Stimulated activated CD4-positive, alpha-beta T cell treated with anti-CD3 and anti-CD28 coated beads, Interleukin-15, amount 100 ng/mL, for 24 hours (primary cell): ENCODE data around the gene PLA2G15.
A peak's percentile ranks its signal among the peaks of the same experiment; 100 is the strongest.
"Not testable (repeated sequence)": the region's sequence is repeated elsewhere in the genome, so short reads cannot be mapped to it uniquely, and the experiment has no call there.

ENCODE experiments used
- DNase-seq: peaks from one replicate; pipeline ENCODE4 v3.0.0-alpha.2; 2020

Gene PLA2G15

GRCh38 chr16:68281368-68282063, 36.3 kb downstream of the PLA2G15 start:
- DNase-seq: peak; percentile 27

DNA sequence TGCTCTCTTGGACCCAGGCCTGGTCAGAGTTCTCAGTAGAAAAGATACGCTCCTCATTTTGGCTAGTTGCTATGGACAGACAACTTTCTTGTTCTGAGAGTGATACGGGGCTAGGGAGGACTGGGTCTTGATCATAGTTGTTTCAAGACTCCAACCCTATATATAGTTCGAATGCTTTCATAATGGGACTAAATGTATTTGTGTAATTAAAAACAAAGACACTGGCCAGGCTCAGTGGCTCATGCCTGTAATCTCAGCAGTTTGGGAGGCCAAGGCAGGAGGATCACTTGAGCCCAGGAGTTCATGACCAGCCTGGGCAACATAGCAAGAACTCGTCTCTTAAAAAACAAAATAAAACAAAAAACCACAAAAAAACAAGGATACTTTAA, 36.9 kb downstream of the PLA2G15 start:
- no peak for DNase-seq

GRCh38 chr16:68283346-68283745, 38.2 kb downstream of the PLA2G15 start:
- no peak for DNase-seq

DNA sequence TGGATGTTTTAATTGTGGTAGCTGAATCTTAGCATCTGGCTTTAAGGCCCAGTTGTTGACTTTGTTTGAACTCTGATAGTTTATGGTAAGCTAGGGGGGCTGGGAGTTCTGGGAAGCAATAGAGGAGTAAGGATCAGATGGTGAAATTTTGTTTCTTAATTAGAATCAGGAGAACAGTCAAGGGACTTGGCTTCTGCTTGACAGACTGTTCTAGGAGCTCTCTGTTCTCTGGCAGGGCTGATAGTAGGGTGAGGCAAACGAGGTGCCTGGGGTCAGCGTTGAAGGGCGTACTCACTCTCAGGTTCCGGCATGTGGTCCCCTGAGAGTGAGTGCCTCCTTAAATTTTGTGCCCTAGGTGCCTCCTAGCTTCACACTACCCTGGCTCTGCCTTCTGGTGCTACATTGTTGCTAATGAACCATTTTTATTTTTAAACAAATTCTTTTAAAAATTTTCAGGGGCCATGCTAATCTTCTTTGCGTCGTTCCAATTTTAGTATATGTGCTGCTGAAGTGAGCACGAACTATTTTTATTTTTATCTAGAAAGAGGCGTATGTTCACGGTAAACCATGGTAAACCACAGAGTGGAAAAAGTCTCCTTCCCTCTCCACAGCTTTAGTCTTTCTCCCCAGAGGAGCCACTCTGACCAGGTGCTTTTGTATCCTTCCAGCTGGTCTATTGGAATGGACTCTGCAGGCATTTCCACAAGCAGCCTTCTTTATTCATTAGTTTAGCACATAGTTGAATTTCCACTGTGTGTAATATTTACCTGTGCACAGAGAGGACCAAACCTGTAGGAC, 38.8 kb downstream of the PLA2G15 start:
- DNase-seq: no peak

DNA sequence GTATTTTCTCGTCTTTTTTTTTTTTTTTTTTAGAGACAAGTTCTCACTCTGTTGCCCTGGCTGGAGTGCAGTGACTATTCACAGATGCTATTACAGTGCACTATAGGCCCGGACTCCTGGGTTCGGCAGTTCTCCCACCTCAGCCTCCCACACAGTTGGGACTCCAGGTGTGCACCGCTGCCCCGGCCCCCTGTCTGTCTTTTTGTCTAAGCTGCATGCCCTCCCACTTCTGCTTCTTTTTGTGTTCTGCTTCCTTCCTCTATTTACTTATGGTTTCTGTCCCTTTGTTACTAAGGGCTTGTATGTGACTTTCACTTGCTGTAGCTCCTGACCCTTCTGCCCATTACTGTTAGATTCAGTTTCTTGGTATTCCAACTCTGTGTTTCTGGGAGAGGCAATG, 39.7 kb downstream of the PLA2G15 start:
- DNase-seq: peak; percentile 26

DNA sequence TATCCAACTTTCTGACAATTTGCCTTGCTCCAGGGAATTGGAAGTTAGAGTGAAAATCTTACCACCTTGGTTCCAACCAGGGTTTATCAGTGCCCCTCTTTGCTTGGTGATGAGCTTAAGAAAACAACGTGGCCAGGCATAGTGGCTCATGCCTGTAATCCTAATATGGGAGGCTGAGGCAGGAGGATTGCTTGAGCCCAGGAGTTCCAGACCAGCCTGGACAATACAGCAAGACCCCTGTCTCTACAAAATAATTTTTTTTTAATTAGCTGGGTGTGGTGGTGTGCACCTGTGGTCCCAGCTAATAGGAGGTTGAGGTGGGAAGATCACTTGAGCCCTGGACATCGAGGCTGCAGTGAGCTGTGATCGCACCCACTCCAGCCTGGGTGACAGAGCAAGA, 40.5 kb downstream of the PLA2G15 start:
- DNase-seq: no peak

DNA sequence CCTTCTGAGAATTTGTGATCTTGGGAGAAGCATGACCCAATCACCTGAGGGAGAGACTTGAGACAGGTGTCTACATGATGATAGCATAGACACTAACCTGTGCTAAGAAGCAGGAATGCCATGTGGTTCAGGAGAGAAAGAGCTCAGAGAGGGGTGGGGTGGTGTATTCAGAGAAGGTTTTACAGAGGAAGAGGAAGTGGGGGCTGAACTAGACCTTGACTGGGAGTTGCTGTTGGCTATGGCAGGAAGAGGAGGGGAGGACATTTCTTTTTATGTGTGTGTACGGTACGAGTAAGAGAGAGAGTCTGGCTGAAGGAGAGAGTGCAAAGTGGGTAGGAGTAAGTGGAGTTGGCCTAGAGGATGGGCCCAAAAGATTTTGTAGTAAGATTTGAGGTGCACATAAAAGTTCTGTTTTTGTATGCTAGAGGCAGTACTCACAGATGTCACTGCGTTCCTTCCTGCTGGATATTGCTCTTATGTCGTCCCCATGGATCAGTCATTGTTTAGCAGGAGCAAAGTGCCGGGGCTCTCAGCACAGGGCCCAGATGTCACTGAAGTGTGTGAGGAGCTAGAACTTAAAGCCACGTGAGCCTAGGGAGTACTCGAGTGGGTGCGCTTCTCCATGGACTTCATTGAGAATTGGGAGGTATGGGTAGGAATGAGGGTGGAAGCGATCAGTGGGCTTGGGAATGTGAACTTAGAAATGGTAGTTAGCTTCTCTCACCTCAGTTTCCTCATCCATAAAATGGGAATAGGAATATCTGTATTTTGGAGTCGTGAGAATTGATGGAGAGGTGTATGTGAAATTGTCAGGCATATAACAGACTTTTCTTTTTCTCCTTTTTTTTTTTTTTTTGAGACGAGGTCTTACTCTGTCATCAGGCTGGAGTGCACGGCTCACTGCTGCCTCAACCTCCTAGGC, 41.2 kb downstream of the PLA2G15 start:
- DNase-seq: no peak

DNA sequence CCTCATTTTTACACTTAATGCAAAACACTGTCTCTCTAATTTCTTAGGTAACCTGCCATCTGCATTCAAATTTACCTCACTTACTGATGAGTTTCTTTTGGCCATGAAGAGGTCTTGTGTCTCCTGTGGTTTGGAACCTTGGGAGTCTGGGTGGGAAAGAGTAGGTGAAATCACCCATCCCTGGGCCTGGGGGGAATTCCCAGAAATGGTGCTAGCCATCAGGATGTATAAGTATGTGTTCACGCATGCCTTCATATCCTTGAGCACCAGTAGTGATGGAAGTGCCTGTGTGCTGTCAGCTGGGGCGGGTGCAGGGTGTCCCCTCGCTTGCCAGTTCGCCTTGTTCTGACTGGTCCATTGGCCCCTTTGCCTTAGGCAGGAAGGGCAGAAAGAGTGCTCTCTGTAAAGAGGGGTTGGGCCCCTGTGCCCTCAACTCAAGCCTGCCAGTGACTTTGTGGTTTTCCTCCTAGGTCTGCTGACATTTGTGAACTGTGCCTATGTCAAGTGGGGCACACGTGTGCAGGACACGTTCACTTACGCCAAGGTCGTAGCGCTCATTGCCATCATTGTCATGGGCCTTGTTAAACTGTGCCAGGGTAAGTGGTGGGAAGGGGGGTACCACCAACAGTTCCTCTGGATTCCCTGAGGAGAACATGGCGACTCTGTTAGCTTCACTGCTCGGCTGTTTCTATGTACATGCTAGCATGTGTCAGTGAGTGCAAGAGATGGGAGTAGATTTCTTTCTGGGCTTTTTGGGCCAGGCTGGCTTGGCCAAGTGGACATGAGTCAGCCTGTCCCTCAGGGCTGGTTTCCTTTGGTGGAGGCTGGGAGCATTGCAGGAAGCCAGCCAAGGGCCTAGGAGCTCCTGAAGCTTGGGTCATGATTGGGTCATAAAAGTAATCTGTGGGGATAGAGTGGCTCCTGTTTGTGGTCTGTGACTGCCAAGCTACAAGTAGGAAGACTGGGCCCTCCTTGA, 42.4 kb downstream of the PLA2G15 start:
- peak; percentile 44 for DNase-seq

DNA sequence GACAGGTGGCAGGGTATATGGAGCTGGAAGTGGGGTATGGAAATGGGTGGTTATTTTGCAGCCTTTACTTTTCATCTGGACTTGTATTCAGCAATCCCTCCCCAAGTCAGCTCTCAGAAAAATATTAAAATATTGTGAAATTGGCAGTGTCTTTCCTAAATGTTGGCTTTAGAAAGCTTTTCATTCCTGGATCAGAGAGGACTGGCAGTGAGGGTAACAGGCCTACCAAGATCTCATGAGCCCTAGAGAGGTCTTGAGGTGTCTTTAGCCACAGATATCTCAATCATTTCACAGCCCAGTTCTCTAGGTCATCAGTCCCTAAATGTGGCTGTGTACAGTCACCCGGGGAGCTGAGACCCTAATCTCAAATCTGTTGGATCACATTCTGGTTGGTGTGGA, 43.1 kb downstream of the PLA2G15 start:
- DNase-seq: no peak

DNA sequence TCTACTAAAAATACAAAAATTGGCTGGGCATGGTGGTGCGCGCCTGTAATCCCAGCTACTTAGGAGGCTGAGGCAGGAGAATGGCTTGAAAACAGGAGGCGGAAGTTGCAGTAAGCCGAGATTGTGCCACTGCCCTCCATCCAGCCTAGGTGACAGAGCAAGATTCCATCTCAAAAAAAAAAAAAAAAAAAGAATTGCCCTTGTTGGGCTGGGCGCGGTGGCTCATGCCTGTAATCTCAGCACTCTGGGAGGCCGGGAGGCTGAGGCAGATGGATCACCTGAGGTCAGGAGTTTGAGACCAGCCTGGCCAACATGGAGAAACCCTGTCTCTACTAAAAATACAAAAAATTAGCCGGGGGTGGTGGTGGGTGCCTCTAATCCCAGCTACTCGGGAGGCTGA, 43.6 kb downstream of the PLA2G15 start:
- DNase-seq: not testable (repeated sequence)

DNA sequence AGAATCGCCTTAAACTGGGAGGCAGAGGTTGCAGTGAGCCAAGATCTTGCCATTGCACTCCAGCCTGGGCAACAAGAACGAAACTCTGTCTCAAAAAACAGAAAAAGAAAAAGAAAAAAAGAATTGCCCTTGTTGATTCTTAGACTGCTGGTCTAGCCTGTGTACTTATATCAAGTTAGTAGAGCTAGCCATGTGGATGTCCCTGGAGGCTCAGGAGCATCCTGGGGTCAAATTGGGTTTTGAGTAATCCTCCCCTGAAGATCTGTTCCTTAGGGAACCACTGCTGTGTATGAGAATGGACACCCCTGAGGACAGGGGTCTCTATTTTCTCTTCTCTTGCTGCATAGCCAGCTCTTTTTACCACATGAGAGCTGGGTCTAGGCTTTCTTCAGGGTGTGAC, 44.0 kb downstream of the PLA2G15 start:
- DNase-seq: no peak

DNA sequence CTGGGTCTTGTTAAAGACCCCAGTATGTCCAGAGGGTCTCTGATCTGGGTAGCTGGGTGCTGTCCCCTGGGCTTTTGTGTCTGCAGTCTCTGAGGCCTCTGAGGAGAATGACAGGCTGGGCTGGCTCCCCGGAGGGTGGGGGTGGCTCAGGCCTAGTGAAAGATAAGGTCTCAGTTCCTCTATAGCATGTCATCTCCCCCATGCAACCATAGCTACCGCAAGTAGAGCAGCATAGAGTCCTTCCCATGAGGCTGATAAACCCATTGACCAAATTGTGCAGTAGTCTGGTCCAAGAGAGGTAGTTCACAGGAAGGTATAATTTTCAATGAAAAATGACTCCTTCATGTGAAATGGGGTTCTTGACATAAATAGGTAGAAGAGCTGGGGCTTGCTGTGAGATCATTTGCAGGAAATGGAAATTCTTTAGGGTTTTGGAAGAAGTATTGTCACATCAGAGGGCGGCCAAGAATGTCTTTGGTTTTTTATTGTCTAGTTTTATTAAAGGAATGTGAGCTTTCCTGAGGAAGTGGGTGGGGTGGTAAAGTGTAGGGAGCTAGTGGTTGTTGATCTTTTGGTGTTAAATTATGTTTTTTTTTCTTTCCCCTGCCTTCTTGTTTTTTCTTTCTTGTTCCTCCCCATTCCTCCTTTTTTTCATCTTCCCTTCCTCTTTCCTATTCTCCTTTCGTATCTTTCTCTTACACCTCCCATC, 44.6 kb downstream of the PLA2G15 start:
- peak; percentile 78 for DNase-seq

DNA sequence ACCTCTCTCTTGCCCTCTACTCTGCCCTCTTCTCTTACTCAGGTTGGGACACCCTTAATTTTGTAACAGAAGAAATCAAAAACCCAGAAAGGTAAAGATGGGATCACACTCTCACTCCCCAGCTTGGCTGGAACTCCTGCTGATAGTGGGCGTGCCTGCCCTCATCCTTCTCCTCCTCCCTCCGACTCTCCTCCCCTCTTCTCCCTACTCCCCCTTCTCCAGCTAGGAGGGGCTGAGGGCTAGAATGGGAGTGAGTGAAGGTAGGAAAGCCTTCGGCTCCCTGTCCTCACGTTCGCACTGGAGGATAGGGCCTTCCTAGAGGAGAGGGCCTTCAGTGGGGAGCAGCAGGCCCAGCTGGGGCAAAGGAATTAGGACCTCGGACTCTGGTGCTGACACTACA, 45.3 kb downstream of the PLA2G15 start:
- no peak for DNase-seq

GRCh38 chr16:68291227-68291626, 46.1 kb downstream of the PLA2G15 start:
- DNase-seq: no peak

DNA sequence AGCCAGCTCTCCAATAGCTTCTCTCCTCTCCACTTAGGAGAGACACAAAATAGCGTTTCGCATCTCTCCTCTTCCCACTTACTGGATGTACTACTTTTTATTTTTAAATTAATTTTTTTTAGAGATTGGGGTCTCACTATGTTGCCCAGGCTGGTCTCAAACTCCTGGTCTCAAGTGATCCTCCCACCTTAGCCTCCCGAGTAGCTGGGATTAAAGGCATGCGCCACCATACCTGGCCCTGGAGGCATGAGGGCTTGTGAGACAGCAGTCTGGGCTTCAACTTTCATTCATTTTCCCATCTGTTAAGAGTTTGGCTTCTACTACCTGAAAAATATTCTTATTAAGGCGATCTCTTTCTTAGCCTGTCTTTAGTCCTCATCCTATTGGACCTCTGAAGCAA, 47.3 kb downstream of the PLA2G15 start:
- DNase-seq: no peak

GRCh38 chr16:68296291-68296690, 51.1 kb downstream of the PLA2G15 start:
- no peak for DNase-seq

DNA sequence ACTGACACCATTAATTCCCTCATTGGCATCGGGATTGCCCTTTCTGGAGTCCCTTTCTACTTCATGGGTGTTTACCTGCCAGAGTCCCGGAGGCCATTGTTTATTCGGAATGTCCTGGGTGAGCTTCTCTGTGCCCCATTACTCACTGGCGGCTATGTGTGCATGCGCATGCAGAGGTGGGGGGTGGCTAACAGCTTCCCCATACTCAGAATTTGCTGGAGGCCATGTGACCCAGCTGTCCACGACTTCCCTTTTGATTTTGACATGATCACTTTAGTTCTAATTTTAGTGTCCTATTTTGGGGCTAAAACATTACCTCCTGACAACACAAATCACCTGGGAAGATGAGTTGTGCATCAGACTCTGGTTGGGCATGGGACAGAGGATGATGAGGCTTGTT, 51.5 kb downstream of the PLA2G15 start:
- no peak for DNase-seq

DNA sequence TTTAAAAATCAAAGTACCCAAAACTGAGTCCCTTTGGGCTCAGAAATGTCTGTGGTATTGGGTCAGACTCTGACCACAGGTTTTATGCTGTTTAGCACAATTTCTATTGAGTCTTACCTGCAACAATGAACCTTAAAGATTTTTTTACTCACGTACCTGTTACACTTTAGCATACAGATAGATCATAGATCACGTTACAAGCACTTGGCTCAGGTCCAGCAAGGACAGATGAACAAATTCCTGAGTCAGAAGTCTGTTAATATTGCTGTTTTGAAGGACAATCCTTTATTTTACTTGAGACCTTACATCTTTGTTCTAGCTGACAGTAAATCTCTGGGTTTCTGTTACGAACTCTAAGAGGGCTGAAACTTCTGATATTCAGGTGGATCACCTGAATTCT, 52.7 kb downstream of the PLA2G15 start:
- DNase-seq: no peak

DNA sequence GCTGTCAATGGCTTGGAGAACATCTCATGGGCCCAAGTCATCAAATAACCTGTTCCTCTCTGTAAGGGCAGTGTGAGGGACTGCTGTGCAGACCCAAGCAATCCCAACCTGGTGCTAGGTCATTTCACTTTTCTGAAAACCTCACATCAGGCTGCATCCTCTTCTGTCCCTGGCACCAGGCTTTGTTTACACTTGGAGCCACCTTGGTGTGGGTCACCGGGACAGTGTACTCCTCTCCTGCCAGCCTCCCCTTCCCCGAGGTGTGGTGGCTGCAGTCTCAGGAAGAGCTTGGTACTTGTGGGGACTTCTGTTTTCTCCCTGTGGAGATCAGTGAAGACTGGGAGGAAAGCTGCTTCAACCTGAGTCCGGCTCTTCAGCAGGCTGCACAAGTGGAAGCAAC, 53.1 kb downstream of the PLA2G15 start:
- DNase-seq: no peak

GRCh38 chr16:68298907-68299561, 53.9 kb downstream of the PLA2G15 start:
- DNase-seq: no peak
